Activated CD4-positive, alpha-beta T cell treated with anti-CD3 and anti-CD28 coated beads, Interleukin-10, Interleukin-2, amounts not matched to agents 100 ng/mL and 50 ng/mL, durations not matched to agents 16 hours and 8 hours (primary cell): ENCODE data around the gene DHRS12.

Source experiments
- DNase-seq: peaks from one replicate; pipeline ENCODE4 v3.0.0-alpha.2; 2020

Gene DHRS12, protein sequence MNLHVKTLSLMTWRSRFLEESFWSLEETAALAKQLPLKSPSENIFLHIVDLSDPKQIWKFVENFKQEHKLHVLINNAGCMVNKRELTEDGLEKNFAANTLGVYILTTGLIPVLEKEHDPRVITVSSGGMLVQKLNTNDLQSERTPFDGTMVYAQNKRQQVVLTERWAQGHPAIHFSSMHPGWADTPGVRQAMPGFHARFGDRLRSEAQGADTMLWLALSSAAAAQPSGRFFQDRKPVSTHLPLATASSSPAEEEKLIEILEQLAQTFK

DNA sequence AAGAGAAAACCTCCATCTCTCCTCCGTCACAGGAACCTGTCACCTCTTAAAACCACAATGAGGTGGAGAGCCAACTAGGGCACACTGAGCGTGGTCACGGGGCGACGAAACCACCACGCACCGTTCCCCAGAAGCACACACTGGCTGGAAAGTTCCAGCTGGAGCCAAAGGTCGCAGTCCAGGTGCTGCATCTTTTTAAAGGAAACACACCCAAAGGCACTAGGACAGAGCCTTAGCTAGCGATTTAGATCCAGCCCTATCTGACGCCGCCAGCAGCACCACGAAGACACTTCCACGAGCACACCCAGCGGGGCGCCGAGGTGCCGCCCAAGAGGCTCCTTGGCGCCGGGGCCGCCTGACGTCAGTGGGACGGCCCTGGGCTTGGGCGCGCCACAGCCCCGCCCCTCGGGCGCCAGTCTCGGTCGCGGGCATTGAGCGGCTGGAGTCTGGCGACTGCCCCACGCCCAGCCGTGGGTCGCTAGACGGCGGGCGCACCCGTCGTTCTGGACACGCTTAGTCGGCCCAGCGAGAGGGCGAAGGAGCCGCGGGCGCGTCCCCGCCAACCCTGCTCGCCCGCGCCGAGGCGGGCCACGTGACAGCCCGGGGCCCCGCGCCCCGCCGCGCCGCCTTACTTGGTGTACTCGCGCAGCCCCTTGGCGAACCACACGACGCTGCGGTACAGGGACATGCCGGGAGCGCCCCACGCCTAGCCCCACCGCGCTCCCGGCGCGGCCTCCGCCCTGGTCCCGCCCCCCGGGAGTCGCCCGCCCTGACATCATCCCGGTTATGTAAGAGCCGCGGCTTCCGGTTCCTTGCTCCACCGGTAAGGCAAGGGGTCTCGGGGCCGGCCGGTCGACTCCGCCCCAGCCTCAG lies at the start of gene DHRS12:
Gene DHRS12 (minus strand): TSS at position 742 of the 873 bp plus-strand sequence. CDS start 4,504 bp downstream, outside the sequence.
- peak; percentile 91 for DNase-seq

DNA sequence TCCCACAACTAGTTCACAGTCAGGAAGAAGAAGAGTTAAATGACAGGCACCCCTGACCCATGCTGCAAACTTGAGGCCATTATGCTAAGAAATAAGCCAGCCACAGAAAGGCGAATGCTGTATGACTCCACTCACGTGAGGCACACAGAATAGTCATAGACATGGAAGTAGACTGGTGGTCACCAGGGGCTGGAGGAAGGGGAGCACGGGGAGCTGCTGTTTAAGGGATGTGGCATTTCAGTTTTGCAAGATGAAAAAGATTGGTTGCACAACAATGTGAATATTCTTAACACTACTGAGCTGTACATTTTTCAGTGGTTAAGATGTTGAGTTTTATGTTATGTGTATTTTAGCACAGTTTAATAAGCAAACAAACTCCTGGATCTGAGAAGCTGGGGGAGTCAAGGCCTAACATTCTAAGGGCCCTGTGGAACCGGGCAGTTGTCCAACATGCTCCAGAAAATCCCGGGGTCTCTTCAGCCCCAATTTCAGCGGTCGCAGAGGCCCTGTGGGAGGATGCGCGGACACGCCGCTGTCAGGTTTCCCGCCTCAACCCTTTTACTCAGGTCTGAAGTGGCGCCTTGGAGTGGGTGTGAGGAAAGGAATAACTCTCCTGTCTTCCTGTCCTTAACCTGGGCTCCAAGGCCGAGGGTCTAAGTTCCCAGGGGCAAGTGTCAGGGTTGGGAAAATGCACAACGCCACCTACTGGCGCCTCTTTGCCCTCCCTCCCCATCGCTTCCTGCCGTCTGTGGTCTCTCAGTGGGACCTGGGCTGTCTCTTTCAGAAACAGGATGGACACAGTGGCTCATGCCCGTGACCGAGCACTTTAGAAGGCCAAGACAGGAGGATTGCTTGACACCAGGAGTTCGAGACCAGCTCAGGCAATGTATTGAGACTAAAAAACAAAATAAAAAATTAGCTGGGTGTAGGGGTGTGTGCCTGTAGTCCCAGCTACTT lies 45.5 kb upstream of the DHRS12 start:
- peak; percentile 41 for DNase-seq

- DNase-seq = no peak
Observed at GRCh38 chr13:51848674-51849073, 44.7 kb upstream of the DHRS12 start.

DNA sequence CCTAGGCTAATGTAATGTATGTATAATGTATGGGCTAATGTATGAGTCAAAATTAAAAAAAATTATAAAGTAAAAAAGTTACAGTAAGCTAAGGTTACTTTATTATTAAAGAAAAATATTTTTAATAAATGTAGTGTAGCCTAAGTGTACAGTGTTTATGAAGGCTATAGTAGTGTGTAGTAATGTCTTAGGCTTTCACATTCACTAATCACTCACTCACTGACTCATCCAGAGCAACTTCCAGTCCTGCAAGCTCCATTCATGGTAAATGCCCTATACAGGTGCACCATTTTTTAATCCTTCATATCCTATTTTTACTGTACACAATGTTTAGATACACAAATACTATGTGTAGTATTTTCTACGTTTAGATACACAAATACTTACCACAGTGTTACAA lies 42.8 kb upstream of the DHRS12 start:
- peak; percentile 47 for DNase-seq

DNA sequence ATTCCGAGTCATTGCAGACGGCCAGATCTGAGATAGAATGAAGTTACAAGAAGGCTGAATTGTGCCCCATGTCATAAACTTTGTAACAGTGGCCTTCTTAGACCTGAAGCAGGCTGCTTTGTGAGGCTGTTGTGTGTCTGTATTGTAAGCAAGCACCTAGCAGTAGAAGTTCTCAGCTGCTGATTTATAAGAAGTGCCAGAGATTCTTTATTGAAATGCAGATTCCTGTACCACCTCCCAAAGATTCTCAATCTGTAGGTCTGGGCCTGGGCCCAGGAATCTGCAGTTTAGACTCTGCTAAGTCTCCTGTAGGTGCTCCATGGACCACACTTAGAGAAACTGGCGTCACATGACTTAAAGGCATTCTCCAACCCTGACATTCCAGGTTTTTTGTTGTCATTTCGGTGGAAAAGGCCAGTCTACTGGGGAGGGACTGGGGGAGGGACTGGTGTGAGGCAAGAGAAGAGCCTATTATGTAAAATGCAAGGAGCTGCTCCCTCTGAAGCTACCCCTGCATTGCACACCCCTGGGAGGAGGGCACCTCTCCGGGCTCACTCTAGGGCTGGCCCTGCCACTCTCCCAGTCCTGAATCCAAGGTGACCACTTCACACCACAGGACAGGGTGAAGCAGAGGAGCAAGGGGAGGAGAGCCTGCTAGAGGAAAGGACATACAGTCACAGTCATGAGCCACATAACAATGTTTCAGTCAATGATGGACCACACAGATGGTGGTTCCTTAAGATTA lies 41.8 kb upstream of the DHRS12 start:
- DNase-seq = no peak

DNA sequence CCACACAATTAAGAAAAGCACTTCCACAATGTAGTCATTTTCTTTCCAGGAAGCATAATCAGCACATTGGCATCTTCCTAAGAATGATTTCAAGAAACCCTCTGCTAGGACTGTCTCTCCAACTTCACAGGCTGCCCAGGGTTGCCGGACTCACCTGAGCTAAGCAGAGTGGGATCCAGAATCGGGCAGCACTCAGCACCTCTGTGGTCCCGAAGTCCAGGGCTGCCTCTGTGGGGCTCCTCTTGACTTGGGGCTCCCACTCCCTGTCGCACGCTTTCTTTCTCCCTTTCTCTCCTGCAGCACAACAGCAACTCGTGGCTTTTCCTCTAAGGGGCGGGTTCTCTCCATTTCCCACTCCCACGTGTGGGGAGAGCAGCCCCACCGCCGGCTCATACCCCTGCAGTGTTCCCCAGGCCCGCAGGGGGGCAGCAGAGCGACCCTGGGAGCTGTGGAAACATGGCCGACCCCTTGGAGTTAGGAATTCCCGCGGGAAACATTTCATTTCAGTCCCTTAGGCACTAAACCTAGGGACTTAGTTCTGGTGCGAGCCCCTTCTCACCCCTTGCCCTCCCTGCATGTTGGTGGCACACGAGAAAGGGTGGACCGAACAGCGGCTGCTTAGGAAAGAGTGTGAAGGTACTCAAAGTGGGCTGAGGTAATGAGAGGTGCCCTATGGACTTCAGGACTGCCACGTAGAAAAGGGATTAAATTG lies 41.1 kb upstream of the DHRS12 start, which contains the start of gene TMEM272:
Gene TMEM272 (minus strand): TSS at position 316 of the 712 bp plus-strand sequence. CDS start 6,647 bp downstream, outside the sequence.
- peak; percentile 58 for DNase-seq

DNA sequence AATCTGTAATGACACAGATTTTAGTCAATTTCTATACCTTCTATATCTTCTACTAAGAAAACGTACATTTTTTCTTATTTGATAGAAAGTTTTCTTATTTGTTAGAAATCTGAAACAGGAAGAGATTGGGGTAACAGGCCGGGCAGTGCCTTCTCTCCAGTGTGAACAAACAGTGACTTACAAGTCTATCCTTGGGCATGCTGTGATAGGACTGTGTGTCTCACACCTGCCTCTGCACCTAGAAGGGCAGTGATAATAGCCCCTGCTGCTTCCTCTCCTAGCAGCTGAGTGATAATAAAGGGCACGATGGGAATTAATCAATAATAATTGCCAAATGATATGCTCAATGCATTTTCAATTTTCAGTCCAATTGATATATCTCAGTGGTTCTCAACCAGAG lies 39.6 kb upstream of the DHRS12 start:
- no peak for DNase-seq

GRCh38 chr13:51841732-51842131 lies 37.8 kb upstream of the DHRS12 start:
- no peak for DNase-seq

DNA sequence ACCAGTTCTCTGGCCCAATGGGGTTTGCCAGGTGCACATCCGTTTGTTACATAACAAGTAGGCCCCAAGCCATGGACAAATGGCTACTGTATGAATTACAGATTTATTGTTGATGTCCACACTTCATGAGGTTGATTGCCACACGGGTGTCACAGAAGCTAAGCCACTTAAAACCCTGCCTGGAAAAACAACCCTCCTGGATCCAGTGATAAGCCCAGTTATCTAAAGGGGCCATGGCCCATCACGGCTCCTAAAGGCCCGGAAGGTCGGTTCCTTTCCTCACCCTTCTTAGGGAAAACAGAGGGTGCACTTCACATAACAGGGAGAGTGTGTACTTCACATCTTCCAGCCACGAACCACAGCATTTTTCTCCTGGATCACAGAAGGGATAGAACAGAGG lies 37.0 kb upstream of the DHRS12 start:
- DNase-seq = no peak

- no peak for DNase-seq
Observed at GRCh38 chr13:51839711-51840540, 36.0 kb upstream of the DHRS12 start.

GRCh38 chr13:51838240-51838846 lies 34.4 kb upstream of the DHRS12 start:
- DNase-seq = no peak

DNA sequence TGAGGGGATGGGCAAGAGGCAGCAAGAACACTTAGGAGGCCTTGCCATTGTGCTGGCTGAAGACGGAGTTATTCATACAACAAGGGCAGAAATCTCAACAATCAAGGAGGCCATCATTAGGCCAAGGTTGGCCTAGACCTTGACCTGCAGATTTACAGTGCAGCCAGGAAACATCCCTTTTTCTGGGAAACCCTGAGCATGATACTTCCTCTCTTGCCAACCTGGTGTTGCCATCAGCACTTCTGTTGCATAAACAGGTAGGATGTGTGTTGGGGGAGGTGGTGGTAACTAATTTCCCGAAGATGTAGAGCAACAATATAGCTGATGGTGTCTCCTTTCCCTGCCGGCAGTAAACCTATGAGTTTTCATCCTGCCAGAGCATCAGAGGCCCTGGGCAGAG lies 33.1 kb upstream of the DHRS12 start:
- no peak for DNase-seq

DNA sequence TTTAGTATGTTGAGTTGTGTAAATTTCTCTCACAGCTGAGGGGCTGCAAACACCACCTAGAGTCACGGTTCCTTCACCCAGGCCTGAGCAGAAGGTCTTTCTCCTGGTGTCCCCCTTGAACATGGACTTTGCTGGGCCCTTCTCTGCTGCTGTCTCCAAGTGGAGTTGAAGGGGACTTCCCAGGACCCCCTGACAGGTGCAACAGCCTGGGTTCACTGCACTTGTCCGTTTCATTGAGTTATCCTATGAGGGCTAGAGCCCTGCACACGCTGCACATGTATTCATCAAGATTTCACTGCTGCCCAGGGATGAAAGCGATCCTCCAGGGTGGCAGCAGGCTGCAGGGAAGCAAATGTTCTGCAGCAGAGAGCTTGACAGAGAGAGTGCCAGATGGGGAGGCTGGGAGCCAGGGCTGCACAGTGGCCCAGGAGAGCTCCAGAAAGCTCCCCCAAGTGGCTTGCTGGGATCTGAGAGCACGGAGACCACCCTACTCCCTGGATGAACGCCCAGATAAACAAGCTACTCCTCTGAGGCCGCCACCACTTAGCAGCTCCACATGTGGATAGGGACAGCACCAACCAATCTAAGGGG lies 30.7 kb upstream of the DHRS12 start:
- DNase-seq = no peak

- no peak for DNase-seq
Observed at GRCh38 chr13:51833980-51834379, 30.0 kb upstream of the DHRS12 start.

GRCh38 chr13:51832471-51833152 lies 28.6 kb upstream of the DHRS12 start:
- DNase-seq = peak; percentile 63

- no peak for DNase-seq
Observed at GRCh38 chr13:51831519-51831918, 27.6 kb upstream of the DHRS12 start.

DNA sequence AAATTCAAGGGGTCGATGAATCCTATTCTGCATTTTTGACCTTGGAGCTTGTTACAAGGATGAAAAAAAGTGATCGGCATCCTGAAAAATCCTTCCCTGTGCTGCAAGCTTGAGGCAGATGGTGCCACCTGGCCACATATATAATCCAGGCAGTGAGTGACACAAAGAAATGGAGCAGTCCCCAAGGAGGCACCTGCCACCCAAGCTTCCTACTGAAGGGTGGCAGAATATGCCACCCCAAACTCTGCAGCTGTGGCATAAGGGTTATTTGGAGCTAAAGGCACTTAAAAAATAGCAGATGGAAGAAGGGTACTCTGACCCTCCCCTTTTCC lies 25.6 kb upstream of the DHRS12 start:
- DNase-seq = no peak

- DNase-seq = no peak
Observed at GRCh38 chr13:51828730-51829567, 25.0 kb upstream of the DHRS12 start.
